CD4-positive, alpha-beta T cell treated with Interleukin-4 for 1 hour (primary cell): ENCODE measurements around the gene PCSK7.
"Not testable (repeated sequence)": the region's sequence is repeated elsewhere in the genome, so short reads cannot be mapped to it uniquely, and the experiment has no call there.

Source experiments
- DNase-seq, 2 donors: peaks; one replicate each; pipeline ENCODE4 v3.0.0-alpha.2; 2020 to 2022

PCSK7 gene

GRCh38 chr11:117212697-117213355 is 19.0 kb downstream of the PCSK7 start:
- no peak for DNase-seq

GRCh38 chr11:117210620-117211019 is 21.3 kb downstream of the PCSK7 start:
- no peak for DNase-seq

- not testable (repeated sequence) for DNase-seq
These were observed 22.3 kb downstream of the PCSK7 start for GRCh38 chr11:117209351-117210125.

GRCh38 chr11:117208710-117209109 is 23.2 kb downstream of the PCSK7 start:
- DNase-seq: not testable (repeated sequence)

GRCh38 chr11:117207481-117207880 is 24.4 kb downstream of the PCSK7 start:
- not testable (repeated sequence) for DNase-seq

GRCh38 chr11:117206859-117207258 is 25.0 kb downstream of the PCSK7 start:
- DNase-seq: not testable (repeated sequence)

GRCh38 chr11:117206111-117206510 is 25.8 kb downstream of the PCSK7 start:
- not testable (repeated sequence) for DNase-seq

GRCh38 chr11:117205211-117205818 is 26.6 kb downstream of the PCSK7 start:
- no peak for DNase-seq

GRCh38 chr11:117204283-117205080 is 27.4 kb downstream of the PCSK7 start:
- no peak for DNase-seq

- no peak for DNase-seq
These were observed 28.8 kb downstream of the PCSK7 start for GRCh38 chr11:117203069-117203407.

- DNase-seq: no peak
These were observed 29.3 kb downstream of the PCSK7 start for GRCh38 chr11:117202386-117203068.

GRCh38 chr11:117201658-117202305 is 30.1 kb downstream of the PCSK7 start:
- no peak for DNase-seq

- no peak for DNase-seq
These were observed 30.8 kb downstream of the PCSK7 start for GRCh38 chr11:117200813-117201657.

- DNase-seq: no peak
These were observed 31.7 kb downstream of the PCSK7 start for GRCh38 chr11:117199916-117200812.

GRCh38 chr11:117199053-117199915 is 32.6 kb downstream of the PCSK7 start, which contains the start of gene TAGLN:
Gene TAGLN (plus strand): TSS chr11:117199370. CDS start chr11:117203014, 3,644 bp downstream.
- DNase-seq: no peak

GRCh38 chr11:117198613-117199012 is 33.3 kb downstream of the PCSK7 start:
- DNase-seq: no peak

- DNase-seq: no peak
These were observed 34.1 kb downstream of the PCSK7 start for GRCh38 chr11:117197516-117198456.

- no peak for DNase-seq
These were observed 34.9 kb downstream of the PCSK7 start for GRCh38 chr11:117197006-117197405.
